Dermis blood vessel endothelial cell (primary cell): Measurements from ENCODE around the gene RMND5A. TPM values are rescaled to one million over a fixed set of nuclear protein-coding genes. Genes with fewer than 3 reads are reported as not detected.

Experiments
- total RNA-seq: library from RNA; depleted of rRNA; stranded (reverse); fragments of >200 nt; gene quantifications from 2 replicates; pipeline ENCODE4 v1.2.3, GENCODE V29; 2014

The RMND5A gene
- total RNA-seq, 1 donor from 2014 or later: 91.2 TPM

Other genes starting within 250 kb of the RMND5A start
- gene CHMP3, start 156.8 kb upstream of the RMND5A start, total RNA-seq: 125 and 183 TPM in 2 replicates
- gene RNF103, start 96.4 kb upstream of the RMND5A start, total RNA-seq: 25.4 and 31.8 TPM in 2 replicates
- gene CD8A, start 70.6 kb downstream of the RMND5A start, total RNA-seq: 0.05 TPM in 1 of 2 replicates, not detected in the other
- gene CD8B, start 141.6 kb downstream of the RMND5A start, total RNA-seq: not detected in 2 replicates
- gene RGPD1, start 221.8 kb downstream of the RMND5A start, total RNA-seq: 0.51 and 0.70 TPM in 2 replicates